Right atrium auricular region (tissue), 2 donors: Measurements from ENCODE around the gene LRSAM1. TPM values are rescaled to one million over a fixed set of nuclear protein-coding genes. Genes with fewer than 3 reads are reported as not detected.

ENCODE experiments used
- DNase-seq: peaks from one replicate; pipeline ENCODE4 v3.0.0-alpha.2; 2019; ENCODE audit warnings: low spot score
- H3K27ac ChIP-seq, 2 donors: fragments of 200-600 bp; sonication (generic); 1 replicate in 1 of 2; 2 replicates in 1 of 2; pipeline ENCODE4 v1.5.1; 2016 to 2019
- H3K27me3 ChIP-seq, 2 donors: fragments of 200-600 bp; sonication (generic); one replicate each; pipeline versions ENCODE4 v1.5.1 to v1.6.0; 2017 to 2019
- H3K36me3 ChIP-seq: fragments of 200-600 bp; sonication (generic); one replicate; pipeline ENCODE4 v1.5.1; 2016
- H3K4me1 ChIP-seq, 2 donors: fragments of 200-600 bp; sonication (generic); one replicate each; pipeline versions ENCODE4 v1.5.1 to v1.6.0; 2017 to 2019
- H3K4me3 ChIP-seq, 2 donors: fragments of 200-600 bp; sonication (generic); 1 replicate in 1 of 2; 2 replicates in 1 of 2; pipeline ENCODE4 v1.5.1; 2017 to 2019; ENCODE audit warnings: mild to moderate bottlenecking in 1 of 2, moderate library complexity in 1 of 2
- H3K9me3 ChIP-seq, 2 donors: fragments of 200-600 bp; sonication (generic); one replicate each; pipeline ENCODE4 v1.5.1; 2019
- total RNA-seq, 2 donors: library from RNA; depleted of rRNA; stranded (reverse); fragments of >200 nt; gene quantifications; one replicate each; pipeline ENCODE4 v1.1.0, GENCODE V29; 2016
- TF ChIP-seq, protein P1 (sequence below), 2 donors: fragments of 200-600 bp; sonication (generic); IDR thresholded peaks; one replicate each; pipeline ENCODE4 v1.5.1; 2019; ENCODE audit warnings: antibody characterized with exemption in 2 of 2

LRSAM1 gene
- total RNA-seq, 2 donors from 2014 or later, result 12.0 to 23.1 TPM

DNA sequence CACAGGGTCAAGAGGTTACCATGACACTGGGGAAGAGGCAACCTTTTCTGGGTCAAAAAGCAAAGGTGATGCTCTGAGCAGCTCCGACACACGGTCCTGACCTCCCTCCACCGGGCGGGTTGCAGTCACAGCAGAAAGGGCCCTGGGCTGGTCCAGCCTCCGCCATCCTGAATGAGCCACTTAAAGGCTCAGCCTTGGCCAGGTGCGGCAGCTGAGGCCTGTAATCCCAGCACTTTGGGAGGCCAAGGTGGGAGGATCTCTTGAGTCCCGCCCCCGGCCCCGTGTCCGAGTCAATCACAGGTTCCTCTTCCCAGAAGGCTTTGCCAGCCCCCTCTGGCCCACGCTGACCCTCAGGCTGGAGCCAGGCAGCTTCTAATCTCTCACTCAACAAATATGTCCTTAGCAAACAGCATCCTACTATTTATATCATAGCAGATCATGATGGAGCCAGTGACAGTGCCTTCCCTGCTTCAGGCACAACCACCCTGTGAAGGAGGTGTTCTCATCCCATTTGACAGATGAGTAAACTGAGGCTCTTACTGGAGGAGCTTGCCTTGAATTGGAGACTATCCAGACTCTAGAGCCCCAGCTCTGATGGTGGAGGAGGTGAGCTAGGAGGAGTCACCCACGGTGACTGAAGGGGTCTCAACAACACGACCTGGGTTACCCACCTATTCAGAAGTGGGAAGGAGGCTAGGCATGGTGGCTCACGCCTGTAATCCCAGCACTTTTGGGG, 79.1 kb downstream of the LRSAM1 start:
- H3K27ac ChIP-seq, result peak overlapping the region; percentile 9 to 13
- TF ChIP-seq, protein P1, sequence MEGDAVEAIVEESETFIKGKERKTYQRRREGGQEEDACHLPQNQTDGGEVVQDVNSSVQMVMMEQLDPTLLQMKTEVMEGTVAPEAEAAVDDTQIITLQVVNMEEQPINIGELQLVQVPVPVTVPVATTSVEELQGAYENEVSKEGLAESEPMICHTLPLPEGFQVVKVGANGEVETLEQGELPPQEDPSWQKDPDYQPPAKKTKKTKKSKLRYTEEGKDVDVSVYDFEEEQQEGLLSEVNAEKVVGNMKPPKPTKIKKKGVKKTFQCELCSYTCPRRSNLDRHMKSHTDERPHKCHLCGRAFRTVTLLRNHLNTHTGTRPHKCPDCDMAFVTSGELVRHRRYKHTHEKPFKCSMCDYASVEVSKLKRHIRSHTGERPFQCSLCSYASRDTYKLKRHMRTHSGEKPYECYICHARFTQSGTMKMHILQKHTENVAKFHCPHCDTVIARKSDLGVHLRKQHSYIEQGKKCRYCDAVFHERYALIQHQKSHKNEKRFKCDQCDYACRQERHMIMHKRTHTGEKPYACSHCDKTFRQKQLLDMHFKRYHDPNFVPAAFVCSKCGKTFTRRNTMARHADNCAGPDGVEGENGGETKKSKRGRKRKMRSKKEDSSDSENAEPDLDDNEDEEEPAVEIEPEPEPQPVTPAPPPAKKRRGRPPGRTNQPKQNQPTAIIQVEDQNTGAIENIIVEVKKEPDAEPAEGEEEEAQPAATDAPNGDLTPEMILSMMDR (IDR thresholded peaks at IDR 0.05), result no peak
- no peak for DNase-seq
- H3K9me3 ChIP-seq, result peaks cover 0 to 3% of the 10 kb centered on the region in 2 donors
- H3K4me1 ChIP-seq, result peaks cover 0 to 51% of the 10 kb centered on the region in 2 donors
- no peaks in the 10 kb centered on the region for H3K27me3 ChIP-seq
- H3K4me3 ChIP-seq, result no peak overlapping the region
- H3K36me3 ChIP-seq, result peaks cover 22% of the 10 kb centered on the region

DNA sequence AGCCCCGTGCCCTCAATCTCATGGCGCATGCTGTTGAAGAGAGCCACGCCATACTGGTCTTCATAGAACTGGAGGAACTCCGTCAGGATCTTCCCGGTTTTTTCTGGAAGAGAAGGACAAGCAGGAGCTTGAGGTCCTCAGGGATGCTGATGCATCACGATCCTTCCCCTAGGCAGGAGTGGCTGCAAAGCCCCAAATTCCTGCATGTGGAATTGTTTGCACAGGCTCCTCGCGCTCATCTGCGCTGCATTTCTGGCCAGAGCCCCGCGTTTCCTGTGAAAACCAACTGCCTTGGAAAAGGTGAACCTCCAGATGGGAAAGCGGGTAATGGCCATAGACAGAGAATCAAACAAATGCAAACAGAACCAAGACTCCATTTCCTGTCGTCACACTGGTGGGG, 80.4 kb downstream of the LRSAM1 start:
- Histone ChIP-seq H3K36me3 (peaks cover 9% of the 10 kb centered on the region), H3K27ac (no peak overlapping the region), H3K27me3 (no peaks in the 10 kb centered on the region), H3K9me3 (no peaks in the 10 kb centered on the region), H3K4me1 (peaks cover 0 to 59% of the 10 kb centered on the region in 2 donors), H3K4me3 (no peak overlapping the region)
- TF ChIP-seq, protein P1 (IDR thresholded peaks at IDR 0.05), result no peak
- no peak for DNase-seq

DNA sequence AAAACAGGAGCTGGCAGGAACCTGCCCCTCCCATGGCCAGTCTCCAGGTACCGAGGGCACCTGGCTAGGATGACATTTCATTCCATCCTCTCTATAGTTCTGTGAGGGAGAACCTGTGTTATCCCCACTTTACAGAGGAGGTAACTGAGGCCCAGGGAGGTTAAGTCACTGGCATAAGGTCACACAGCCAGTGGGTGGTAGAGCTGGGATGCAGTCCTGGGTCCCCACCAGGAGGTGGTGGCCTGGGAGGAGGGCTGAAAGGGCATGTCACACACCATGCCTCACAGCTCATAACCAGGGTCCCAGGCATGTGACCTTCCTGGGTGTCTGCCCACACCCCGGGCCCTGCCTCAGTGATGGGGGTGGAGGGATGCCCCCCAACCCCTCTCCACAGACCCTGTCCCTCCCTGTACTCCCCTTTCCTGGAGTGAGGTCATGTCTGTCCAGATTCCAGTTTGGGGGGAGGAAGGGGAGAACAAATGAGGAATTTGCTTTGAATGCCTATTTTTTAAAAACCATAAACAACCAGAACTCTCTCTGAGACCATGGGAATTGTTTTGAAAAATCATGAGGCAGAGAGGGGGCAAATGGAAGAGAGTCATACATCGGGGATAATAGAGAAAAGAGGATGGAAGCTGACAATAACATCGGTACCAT, 83.1 kb downstream of the LRSAM1 start:
- Histone ChIP-seq H3K4me1 (peaks cover 0 to 53% of the 10 kb centered on the region in 2 donors), H3K9me3 (no peaks in the 10 kb centered on the region), H3K36me3 (peaks cover 6% of the 10 kb centered on the region), H3K27ac (peak overlapping the region in 1 of 2 donors; percentile 51), H3K4me3 (no peak overlapping the region), H3K27me3 (no peaks in the 10 kb centered on the region)
- TF ChIP-seq, protein P1 (IDR thresholded peaks at IDR 0.05), result no peak
- DNase-seq, result no peak

DNA sequence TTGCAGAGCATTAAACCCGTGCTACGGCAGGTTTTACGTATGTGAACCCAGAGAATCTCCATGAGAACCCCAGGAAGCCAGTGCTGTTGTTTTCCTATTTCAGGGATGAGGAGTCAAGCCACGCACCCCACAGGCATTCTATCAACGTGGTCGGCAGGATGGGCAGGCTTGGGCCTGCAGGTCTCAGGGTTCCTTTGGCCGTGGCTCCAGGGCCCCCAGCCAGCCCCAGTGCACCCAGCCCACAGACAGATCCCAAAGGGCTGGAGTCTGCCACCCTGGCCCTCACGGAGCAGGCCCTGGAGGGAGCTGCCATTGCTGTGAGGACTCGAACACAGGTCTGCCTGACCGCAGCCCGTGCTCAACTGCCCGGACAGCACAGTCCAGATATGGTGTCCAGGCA, 83.6 kb downstream of the LRSAM1 start:
- H3K27ac ChIP-seq, result peak overlapping the region; percentile 51
- peaks cover 6% of the 10 kb centered on the region for H3K36me3 ChIP-seq
- TF ChIP-seq, protein P1 (IDR thresholded peaks at IDR 0.05), result no peak
- H3K27me3 ChIP-seq, result no peaks in the 10 kb centered on the region
- no peak for DNase-seq
- no peak overlapping the region for H3K4me3 ChIP-seq
- H3K9me3 ChIP-seq, result no peaks in the 10 kb centered on the region
- H3K4me1 ChIP-seq, result peaks cover 0 to 53% of the 10 kb centered on the region in 2 donors

DNA sequence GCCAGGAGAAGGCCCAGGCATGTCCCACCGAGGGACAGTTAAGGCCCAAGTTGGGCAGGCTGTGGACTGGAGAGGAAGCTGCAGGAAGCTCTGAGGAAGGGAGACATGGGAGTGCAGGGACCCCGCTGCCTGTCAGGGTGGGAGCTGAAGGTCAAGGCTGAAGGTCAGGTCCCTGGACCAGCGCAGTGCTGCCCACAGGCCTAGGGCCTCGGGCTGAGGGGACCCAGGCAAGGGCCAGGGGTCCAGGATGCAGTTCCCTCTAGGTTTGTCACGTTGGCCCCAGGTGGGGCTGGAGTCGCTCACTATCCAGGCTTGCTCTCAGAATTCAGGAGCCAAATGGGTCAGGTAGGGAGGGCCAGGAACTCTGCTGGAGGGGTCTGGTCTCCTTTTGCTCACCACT, 84.1 kb downstream of the LRSAM1 start:
- H3K4me3 ChIP-seq, result no peak overlapping the region
- no peaks in the 10 kb centered on the region for H3K27me3 ChIP-seq
- H3K27ac ChIP-seq, result peak overlapping the region; percentile 51
- no peak for DNase-seq
- H3K36me3 ChIP-seq, result peaks cover 5% of the 10 kb centered on the region
- H3K4me1 ChIP-seq, result peaks cover 0 to 53% of the 10 kb centered on the region in 2 donors
- TF ChIP-seq, protein P1 (IDR thresholded peaks at IDR 0.05), result no peak
- no peaks in the 10 kb centered on the region for H3K9me3 ChIP-seq
